Inflammatory macrophage (primary cell): ENCODE data around the gene CEACAM16.
"Not testable (repeated sequence)": the region's sequence is repeated elsewhere in the genome, so short reads cannot be mapped to it uniquely, and the experiment has no call there.

ENCODE experiments used
- DNase-seq, 2 donors: peaks; one replicate each; pipeline ENCODE4 v3.0.0-alpha.2; 2020 to 2022

The CEACAM16 gene

GRCh38 chr19:44677019-44677811, 21.7 kb upstream of the CEACAM16 start:
- peak; percentile 50 to 53 for DNase-seq

GRCh38 chr19:44680536-44680935, 18.4 kb upstream of the CEACAM16 start:
- DNase-seq, result no peak

- DNase-seq, result no peak
These were observed 16.8 kb upstream of the CEACAM16 start for GRCh38 chr19:44681992-44682790.

GRCh38 chr19:44682807-44683206, 16.1 kb upstream of the CEACAM16 start:
- peak in 1 of 2 donors; percentile 13 for DNase-seq

- no peak for DNase-seq
These were observed 15.3 kb upstream of the CEACAM16 start for GRCh38 chr19:44683434-44684210.

- not testable (repeated sequence) for DNase-seq
These were observed 14.6 kb upstream of the CEACAM16 start for GRCh38 chr19:44684396-44684795.

GRCh38 chr19:44684892-44685863, 13.8 kb upstream of the CEACAM16 start:
- DNase-seq, result peak; percentile 57 to 72

GRCh38 chr19:44685877-44686276, 13.1 kb upstream of the CEACAM16 start:
- peak; percentile 80 to 83 for DNase-seq

- no peak for DNase-seq
These were observed 12.1 kb upstream of the CEACAM16 start for GRCh38 chr19:44686896-44687295.

- peak; percentile 52 to 62 for DNase-seq
These were observed 11.1 kb upstream of the CEACAM16 start for GRCh38 chr19:44687888-44688287.

GRCh38 chr19:44689290-44690130, 9.4 kb upstream of the CEACAM16 start:
- DNase-seq, result peak; percentile 47 to 65

GRCh38 chr19:44690131-44690440, 8.9 kb upstream of the CEACAM16 start:
- DNase-seq, result no peak

GRCh38 chr19:44692379-44692721, 6.6 kb upstream of the CEACAM16 start:
- no peak for DNase-seq

- DNase-seq, result peak; percentile 19 to 23
These were observed 4.8 kb upstream of the CEACAM16 start for GRCh38 chr19:44694184-44694579.

GRCh38 chr19:44696939-44697669, 1.8 kb upstream of the CEACAM16 start:
- DNase-seq, result no peak

- DNase-seq, result no peak
These were observed 1.3 kb upstream of the CEACAM16 start for GRCh38 chr19:44697670-44698034.

GRCh38 chr19:44700547-44700946, 1.6 kb downstream of the CEACAM16 start:
- DNase-seq, result no peak

GRCh38 chr19:44701228-44701627, 2.3 kb downstream of the CEACAM16 start:
- no peak for DNase-seq

- DNase-seq, result no peak
These were observed 3.7 kb downstream of the CEACAM16 start for GRCh38 chr19:44702551-44703176.
